Panc1 (cell line): ENCODE measurements around the gene ARHGEF17.

Experiments used
- CTCF ChIP-seq: fragments of 450-650 bp; IDR thresholded peaks from 2 replicates; pipeline ENCODE4 v1.5.1; 2017; ENCODE audit warnings: mild to moderate bottlenecking
- POLR2AphosphoS5 ChIP-seq: IDR thresholded peaks from 2 replicates; pipeline ENCODE4 v1.6.1; 2012; ENCODE audit warnings: mild to moderate bottlenecking, low read depth, low read length, moderate library complexity
- REST ChIP-seq, 2 experiments: IDR thresholded peaks; 2 replicates each; pipeline ENCODE4 v1.6.1; 2011 to 2012; ENCODE audit warnings: low read depth in 2 of 2, control low read depth in 1 of 2, low read length in 1 of 2, mild to moderate bottlenecking in 1 of 2, moderate library complexity in 1 of 2; ENCODE audit not compliant: insufficient read depth in 1 of 2
- TCF7L2 ChIP-seq: IDR thresholded peaks from 2 replicates; pipeline ENCODE4 v1.6.1; 2011; ENCODE audit warnings: mild to moderate bottlenecking, low read depth, low read length, inconsistent platforms

DNA sequence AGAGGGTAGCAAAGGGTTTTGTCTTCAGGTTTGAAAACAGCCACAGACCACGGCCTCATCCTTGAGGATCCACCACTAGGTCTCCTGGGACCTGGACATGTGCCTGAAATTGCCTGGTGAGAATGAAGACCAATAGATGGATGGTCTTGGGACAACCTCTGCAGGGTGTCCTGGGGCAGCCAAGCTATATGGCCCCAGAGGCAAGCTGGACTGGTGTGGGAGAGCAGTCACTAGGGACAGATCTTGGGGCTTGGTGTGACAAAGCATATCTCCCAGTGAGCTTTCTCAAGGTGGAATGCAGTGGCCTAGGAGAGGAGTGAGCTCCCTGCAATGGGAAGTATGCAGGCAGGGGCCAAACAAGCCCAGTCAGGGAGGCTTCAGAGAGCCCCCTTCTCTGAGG, 22.4 kb upstream of the ARHGEF17 start:
- TF ChIP-seq POLR2AphosphoS5 (no peak), CTCF (no peak), TCF7L2 (no peak), REST (IDR thresholded peaks at IDR 0.05; ENCODE audit: insufficient read depth in 1 of 2, low read depth in 2 of 2, low read length in 1 of 2) (no peak)
